Caco-2 (cell line): ENCODE measurements around the gene CUEDC2. TPM values are rescaled to one million over a fixed set of nuclear protein-coding genes. Genes with fewer than 3 reads are reported as not detected.

Source experiments
- BruUV-seq: library from RNA; stranded (reverse); fragments of 400-500 nt; replicated peaks from 2 replicates; lab custom pipeline; 2021; lab: Mats Ljungman, UMichigan
- CTCF ChIA-PET: fragments of 300-600 bp; sonication (Branson Sonifier 250); formaldehyde crosslinking; loops from one replicate; lab custom pipeline; 2022; ENCODE audit warnings: antibody characterized with exemption; lab: Charles Lee
- POLR2A ChIA-PET: fragments of 300-600 bp; sonication (Branson Sonifier 250); formaldehyde crosslinking; loops from one replicate; lab custom pipeline; 2022; ENCODE audit warnings: antibody characterized with exemption; lab: Charles Lee
- DNase-seq, 2 experiments: peaks; one replicate each; pipeline versions ENCODE4 v3.0.0 to v3.0.0-alpha.2; 2020 to 2022
- H3K27me3 ChIP-seq: replicated peaks from 2 replicates; pipeline ENCODE4 v1.6.0; 2011; ENCODE audit warnings: low read length; ENCODE audit not compliant: control insufficient read depth, insufficient read depth
- H3K36me3 ChIP-seq: 2 replicates; pipeline ENCODE4 v1.5.1; 2011; ENCODE audit warnings: low read length; ENCODE audit not compliant: control insufficient read depth, insufficient read depth
- H3K4me1 ChIP-seq: fragments of 250-450 bp; sonication (Bioruptor Pico); 2 replicates; pipeline ENCODE4 v1.5.1; 2020; ENCODE audit warnings: mild to moderate bottlenecking
- H3K4me3 ChIP-seq: 2 replicates; pipeline ENCODE4 v1.5.1; 2011; ENCODE audit warnings: low read depth, mild to moderate bottlenecking, control low read depth, low read length
- H3K9me3 ChIP-seq: fragments of 250-450 bp; sonication (Bioruptor Pico); 2 replicates; pipeline ENCODE4 v1.5.1; 2020; ENCODE audit warnings: mild to moderate bottlenecking, moderate library complexity
- H3K27ac Mint-ChIP-seq: one replicate; pipeline ENCODE4 v1.8.0; 2022; ENCODE audit warnings: mixed read lengths; ENCODE audit not compliant: unreplicated experiment
- H3K27me3 Mint-ChIP-seq: one replicate; pipeline ENCODE4 v1.8.0; 2022; ENCODE audit warnings: mixed read lengths; ENCODE audit not compliant: insufficient read depth, unreplicated experiment
- H3K36me3 Mint-ChIP-seq: one replicate; pipeline ENCODE4 v1.8.0; 2022; ENCODE audit warnings: mild to moderate bottlenecking, mixed read lengths; ENCODE audit not compliant: insufficient read depth, unreplicated experiment
- H3K4me1 Mint-ChIP-seq: one replicate; pipeline ENCODE4 v1.8.0; 2022; ENCODE audit warnings: low read depth, mixed read lengths; ENCODE audit not compliant: unreplicated experiment
- H3K4me3 Mint-ChIP-seq: one replicate; pipeline ENCODE4 v1.8.0; 2022; ENCODE audit warnings: mild to moderate bottlenecking, moderate library complexity, mixed read lengths; ENCODE audit not compliant: unreplicated experiment
- H3K9me3 Mint-ChIP-seq: one replicate; pipeline ENCODE4 v1.8.0; 2022; ENCODE audit warnings: mixed read lengths; ENCODE audit not compliant: unreplicated experiment
- intact Hi-C: fragments of 100-400 bp; cut with micrococcal nuclease; formaldehyde crosslinking; loops from one replicate; pipeline ENCODE4 v1.10.0; 2022; ENCODE audit not compliant: unreplicated experiment
- total RNA-seq: library from RNA; stranded (reverse); gene quantifications from 2 replicates; pipeline ENCODE4 v1.2.3, GENCODE V29; 2022
- TF ChIP-seq, protein P1 (sequence below), 2 experiments: fragments of 200-600 bp in 1 of 2; IDR thresholded peaks; 1 replicate in 1 of 2; 2 replicates in 1 of 2; pipeline versions ENCODE4 v1.5.1 to v1.8.0; 2011 to 2022; ENCODE audit warnings: antibody characterized with exemption in 1 of 2, control low read depth in 1 of 2, inconsistent platforms in 1 of 2, low read depth in 1 of 2, low read length in 1 of 2, mild to moderate bottlenecking in 1 of 2, moderate library complexity in 1 of 2; ENCODE audit not compliant: insufficient read depth in 1 of 2, severe bottlenecking in 1 of 2, unreplicated experiment in 1 of 2

The CUEDC2 gene
- total RNA-seq, 1 experiment from 2014 or later = 32.1 TPM

DNA sequence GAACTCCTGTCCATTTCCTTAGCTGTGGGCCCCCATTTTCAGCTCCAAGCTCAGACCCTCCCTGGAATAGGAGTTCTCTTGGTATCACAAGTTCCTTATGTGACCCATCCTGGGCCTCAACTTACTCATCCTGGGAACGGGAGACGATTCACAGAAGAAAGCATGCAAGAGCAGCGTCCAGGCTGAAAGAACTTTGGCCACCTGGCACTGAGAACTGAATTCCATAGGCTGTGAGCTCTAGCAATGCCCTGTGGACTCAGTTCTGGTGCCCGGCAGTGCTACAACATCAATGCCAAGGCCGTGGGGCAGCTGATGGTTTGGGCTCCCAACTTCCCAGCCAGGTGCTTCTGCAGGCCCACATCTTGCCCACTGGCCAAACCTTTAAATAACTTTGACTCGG lies 3.9 kb upstream of the CUEDC2 start:
- H3K27me3 Mint-ChIP-seq = no peaks in the 10 kb centered on the region
- CTCF ChIA-PET = interaction anchor here (0.6 kb wide), 1 partner anchor 14 kb away, joined by 6 read pairs; no protein-coding TSS in a partner anchor

DNA sequence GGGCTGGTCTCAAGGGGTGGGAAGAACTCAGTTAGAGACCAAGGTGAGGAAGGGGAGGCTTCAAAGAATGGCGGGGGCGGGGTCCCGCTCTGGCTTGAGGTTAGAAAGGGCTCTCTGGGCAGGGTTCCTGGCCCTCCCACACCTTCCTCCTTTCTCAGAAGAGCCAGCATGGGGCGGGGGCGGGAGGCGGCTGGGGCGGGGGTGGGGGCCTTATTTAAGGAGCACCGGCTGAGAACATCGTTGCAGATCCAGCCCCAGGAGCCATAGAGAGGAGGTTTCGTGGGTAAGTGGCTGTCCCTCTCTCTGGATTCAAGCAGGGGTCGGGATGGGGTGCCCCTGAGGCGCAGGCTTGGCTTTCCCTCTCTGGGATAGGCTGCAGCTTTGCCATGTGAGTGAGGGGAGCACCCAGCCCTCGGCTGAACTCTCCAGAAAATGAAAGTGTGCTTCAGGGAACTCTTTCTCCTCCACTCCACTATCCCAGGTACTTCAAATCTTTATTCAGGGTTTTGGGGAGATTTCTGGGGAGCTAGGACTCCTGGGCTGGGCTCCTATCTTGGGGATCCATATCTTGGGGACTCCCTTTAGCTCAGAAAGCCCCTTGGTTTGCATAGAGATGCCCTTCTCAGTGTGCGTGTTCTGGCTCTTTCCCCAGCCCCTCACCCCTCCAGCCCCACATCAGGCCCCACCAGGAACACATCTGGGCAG lies 3.3 kb upstream of the CUEDC2 start:
- no peaks in the 10 kb centered on the region for H3K9me3 ChIP-seq
- TSS peak; percentile 40 for BruUV-seq
- no peaks in the 10 kb centered on the region for H3K27me3 ChIP-seq
- intact Hi-C loops = no loop called here
- Mint-ChIP-seq H3K9me3 (no peaks in the 10 kb centered on the region), H3K27ac (peak overlapping the region; percentile 61), H3K36me3 (no peaks in the 10 kb centered on the region), H3K4me1 (peaks cover 32% of the 10 kb centered on the region), H3K4me3 (peak overlapping the region; percentile 30), H3K27me3 (no peaks in the 10 kb centered on the region)
- peak overlapping the region; percentile 9 for H3K4me3 ChIP-seq
- no peak for DNase-seq
- ChIA-PET CTCF (interaction anchor here (0.6 to 1.1 kb wide), 3 partner anchors 14 to 23 kb away, joined by 3 to 6 read pairs (median 4); no protein-coding TSS in a partner anchor), POLR2A (interaction anchor here (0.9 kb wide), 1 partner anchor 15 kb away, joined by 5 read pairs; the partner anchor contains the start of gene C10orf95)
- peaks cover 11% of the 10 kb centered on the region for H3K4me1 ChIP-seq
- TF ChIP-seq, protein P1, sequence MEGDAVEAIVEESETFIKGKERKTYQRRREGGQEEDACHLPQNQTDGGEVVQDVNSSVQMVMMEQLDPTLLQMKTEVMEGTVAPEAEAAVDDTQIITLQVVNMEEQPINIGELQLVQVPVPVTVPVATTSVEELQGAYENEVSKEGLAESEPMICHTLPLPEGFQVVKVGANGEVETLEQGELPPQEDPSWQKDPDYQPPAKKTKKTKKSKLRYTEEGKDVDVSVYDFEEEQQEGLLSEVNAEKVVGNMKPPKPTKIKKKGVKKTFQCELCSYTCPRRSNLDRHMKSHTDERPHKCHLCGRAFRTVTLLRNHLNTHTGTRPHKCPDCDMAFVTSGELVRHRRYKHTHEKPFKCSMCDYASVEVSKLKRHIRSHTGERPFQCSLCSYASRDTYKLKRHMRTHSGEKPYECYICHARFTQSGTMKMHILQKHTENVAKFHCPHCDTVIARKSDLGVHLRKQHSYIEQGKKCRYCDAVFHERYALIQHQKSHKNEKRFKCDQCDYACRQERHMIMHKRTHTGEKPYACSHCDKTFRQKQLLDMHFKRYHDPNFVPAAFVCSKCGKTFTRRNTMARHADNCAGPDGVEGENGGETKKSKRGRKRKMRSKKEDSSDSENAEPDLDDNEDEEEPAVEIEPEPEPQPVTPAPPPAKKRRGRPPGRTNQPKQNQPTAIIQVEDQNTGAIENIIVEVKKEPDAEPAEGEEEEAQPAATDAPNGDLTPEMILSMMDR (IDR thresholded peaks at IDR 0.05; ENCODE audit: insufficient read depth in 1 of 2, low read depth in 1 of 2, low read length in 1 of 2, severe bottlenecking in 1 of 2, unreplicated experiment in 1 of 2) = no peak
- no peaks in the 10 kb centered on the region for H3K36me3 ChIP-seq

More for the DNA sequence above, 3.9 kb upstream of the CUEDC2 start:
- H3K4me1 ChIP-seq = peaks cover 11% of the 10 kb centered on the region
- POLR2A ChIA-PET = no interaction called here
- peak overlapping the region; percentile 4 for H3K4me3 Mint-ChIP-seq
- DNase-seq = no peak
- BruUV-seq = no TSS peak
- H3K9me3 Mint-ChIP-seq = no peaks in the 10 kb centered on the region
- intact Hi-C loops = no loop called here
- H3K9me3 ChIP-seq = no peaks in the 10 kb centered on the region
- H3K27me3 ChIP-seq = no peaks in the 10 kb centered on the region
- no peaks in the 10 kb centered on the region for H3K36me3 ChIP-seq
- TF ChIP-seq, protein P1 (IDR thresholded peaks at IDR 0.05; ENCODE audit: insufficient read depth in 1 of 2, low read depth in 1 of 2, low read length in 1 of 2, severe bottlenecking in 1 of 2, unreplicated experiment in 1 of 2) = no peak
- no peaks in the 10 kb centered on the region for H3K36me3 Mint-ChIP-seq
- no peak overlapping the region for H3K27ac Mint-ChIP-seq
- no peak overlapping the region; the same call in 1 of the 2 replicates for H3K4me3 ChIP-seq
- H3K4me1 Mint-ChIP-seq = peaks cover 32% of the 10 kb centered on the region

DNA sequence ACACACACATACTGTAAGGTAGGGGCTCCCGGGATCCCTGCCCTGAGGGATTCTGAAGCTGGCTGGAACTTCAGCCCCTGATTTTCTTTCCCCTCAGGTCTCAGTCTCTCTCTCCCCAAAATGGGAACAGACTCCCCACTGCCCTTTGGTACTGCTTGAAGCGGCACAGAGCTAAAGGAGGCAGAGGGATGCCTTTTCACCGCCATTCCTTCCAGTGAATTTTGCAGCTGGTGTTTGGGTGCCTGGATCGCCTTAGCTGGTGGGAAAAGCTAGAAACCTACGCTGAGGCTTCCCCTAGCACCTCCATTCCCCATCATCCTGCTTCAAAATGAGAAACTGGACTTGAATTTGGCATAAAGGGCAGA lies 2.7 kb upstream of the CUEDC2 start:
- POLR2A ChIA-PET = interaction anchor here (0.9 kb wide), 1 partner anchor 15 kb away, joined by 5 read pairs; the partner anchor contains the start of gene C10orf95
- intact Hi-C loops = no loop called here
- no TSS peak for BruUV-seq
- peaks cover 32% of the 10 kb centered on the region for H3K4me1 Mint-ChIP-seq
- peak overlapping the region; percentile 61 for H3K27ac Mint-ChIP-seq
- DNase-seq = no peak
- H3K27me3 Mint-ChIP-seq = no peaks in the 10 kb centered on the region
- no peaks in the 10 kb centered on the region for H3K9me3 ChIP-seq
- H3K9me3 Mint-ChIP-seq = no peaks in the 10 kb centered on the region
- H3K4me1 ChIP-seq = peaks cover 11% of the 10 kb centered on the region
- TF ChIP-seq, protein P1 (IDR thresholded peaks at IDR 0.05; ENCODE audit: insufficient read depth in 1 of 2, low read depth in 1 of 2, low read length in 1 of 2, severe bottlenecking in 1 of 2, unreplicated experiment in 1 of 2) = no peak
- H3K27me3 ChIP-seq = no peaks in the 10 kb centered on the region
- no peak overlapping the region for H3K4me3 ChIP-seq
- no peaks in the 10 kb centered on the region for H3K36me3 Mint-ChIP-seq
- peak overlapping the region; percentile 30 for H3K4me3 Mint-ChIP-seq
- H3K36me3 ChIP-seq = no peaks in the 10 kb centered on the region
- CTCF ChIA-PET = interaction anchor here (0.6 to 1.1 kb wide), 4 partner anchors 12 to 179 kb away, joined by 3 to 7 read pairs (median 4); no protein-coding TSS in a partner anchor
